HuH-7.5 (cell line): ENCODE data around the gene ACKR3.

ENCODE experiments used
- DNase-seq: peaks from one replicate; pipeline ENCODE4 v3.0.0; 2011; ENCODE audit warnings: low spot score

Gene ACKR3

DNA sequence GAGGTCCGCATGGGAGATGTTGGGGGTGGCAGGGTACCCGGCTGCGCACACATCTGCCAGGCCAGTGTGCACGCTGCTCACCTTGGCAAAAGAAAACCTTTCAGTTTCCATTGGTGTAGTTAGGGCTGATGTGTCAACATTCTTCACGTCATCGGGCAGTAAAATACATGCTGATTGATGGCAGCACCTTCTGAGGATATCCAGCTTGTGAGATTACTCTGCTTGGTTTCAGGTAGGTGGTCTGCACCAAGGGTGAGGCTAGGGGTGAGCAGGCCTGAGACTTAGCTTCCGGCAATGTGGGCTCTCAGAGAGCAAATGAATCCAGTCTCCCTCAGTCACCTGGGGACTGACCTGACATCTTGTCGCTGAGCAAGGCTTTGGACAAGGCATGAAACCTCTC lies 19.3 kb upstream of the ACKR3 start:
- DNase-seq, result no peak

DNA sequence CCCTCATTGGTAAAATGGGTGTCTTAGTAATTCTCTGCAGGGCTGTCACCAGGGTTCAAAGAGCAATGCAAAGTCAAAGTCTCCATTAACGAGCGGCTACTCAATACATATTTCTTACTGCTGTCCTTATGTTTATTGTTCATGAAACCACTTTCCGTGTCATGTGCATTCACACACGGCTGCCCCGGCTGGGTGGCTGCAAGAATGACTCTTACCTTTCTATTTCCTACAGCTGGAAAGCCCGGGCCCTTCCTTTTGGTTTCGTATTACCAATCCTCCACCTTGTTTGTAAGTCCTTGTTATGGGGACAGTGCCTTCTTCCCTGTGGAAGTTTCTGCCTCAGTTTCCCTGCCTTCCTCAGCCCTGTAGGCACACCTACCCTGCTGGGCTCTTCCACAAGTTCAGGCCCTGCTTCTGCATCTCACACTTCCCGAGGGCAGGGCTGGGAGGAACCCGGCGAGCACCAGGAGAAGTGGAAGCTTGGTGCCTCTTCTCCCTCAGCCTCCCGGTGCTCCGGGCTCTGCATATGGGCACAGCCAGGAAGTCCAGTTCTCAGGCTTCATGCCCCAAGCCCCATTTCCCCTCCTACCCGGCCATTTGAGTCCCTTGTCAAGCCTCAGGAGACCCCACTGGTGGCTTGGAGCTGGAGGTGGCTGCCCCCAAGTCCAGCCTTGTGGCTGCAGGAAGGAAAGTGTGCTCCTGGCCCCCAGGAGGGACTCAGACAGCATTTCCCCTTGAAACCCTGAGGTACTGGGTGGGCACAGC lies 18.7 kb upstream of the ACKR3 start:
- no peak for DNase-seq

DNA sequence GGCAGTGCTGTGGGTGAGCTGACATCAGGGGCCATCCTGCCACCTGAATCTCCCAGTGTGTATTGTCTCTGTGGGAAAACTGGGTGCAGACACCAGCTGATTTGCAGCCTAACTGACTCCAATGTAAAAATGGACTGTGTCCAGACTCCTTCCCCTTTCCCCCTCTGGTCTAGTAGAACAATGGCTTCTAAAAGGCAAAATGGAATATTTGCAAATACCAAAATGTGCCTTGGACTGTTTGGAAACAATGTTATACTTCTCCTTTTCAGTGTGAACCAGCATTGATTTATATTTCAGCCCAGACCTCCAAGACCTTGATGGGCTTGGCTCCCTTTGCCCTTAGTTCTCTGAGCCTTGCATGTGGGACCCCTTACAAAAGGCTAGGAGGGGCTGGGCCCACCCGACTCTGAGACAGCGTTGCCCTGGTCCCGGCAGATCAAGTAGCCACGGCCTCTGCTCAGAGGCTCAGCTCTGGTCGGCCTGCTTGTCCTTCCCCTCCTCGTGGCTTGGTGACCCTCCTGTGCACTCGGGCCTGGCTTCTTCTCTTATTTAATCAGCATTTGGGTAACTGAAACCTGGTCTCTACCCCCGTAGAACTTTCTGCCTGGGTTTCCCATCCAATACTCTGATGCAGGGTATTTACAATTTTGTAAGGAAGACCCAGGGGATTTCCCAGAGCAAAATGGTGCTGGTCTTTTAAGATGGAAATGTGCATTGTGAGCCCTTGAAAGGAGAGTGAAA lies 18.0 kb upstream of the ACKR3 start:
- DNase-seq, result no peak

DNA sequence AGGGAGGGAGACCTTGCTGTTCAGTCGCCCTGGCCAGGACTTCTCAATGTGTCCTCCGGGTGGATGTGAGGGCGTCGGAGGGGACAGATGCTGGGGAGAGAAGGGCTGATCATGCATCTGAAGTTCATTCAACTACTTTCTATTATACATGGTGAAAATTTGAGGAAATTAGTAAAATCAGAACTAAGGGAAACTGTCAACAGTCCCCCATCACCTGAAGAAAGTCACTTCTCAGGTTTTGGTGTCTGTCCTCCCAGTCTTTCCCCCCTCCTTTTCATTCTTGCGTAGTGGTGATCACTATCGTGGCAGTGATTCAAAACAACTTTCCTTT lies 17.4 kb upstream of the ACKR3 start:
- no peak for DNase-seq

DNA sequence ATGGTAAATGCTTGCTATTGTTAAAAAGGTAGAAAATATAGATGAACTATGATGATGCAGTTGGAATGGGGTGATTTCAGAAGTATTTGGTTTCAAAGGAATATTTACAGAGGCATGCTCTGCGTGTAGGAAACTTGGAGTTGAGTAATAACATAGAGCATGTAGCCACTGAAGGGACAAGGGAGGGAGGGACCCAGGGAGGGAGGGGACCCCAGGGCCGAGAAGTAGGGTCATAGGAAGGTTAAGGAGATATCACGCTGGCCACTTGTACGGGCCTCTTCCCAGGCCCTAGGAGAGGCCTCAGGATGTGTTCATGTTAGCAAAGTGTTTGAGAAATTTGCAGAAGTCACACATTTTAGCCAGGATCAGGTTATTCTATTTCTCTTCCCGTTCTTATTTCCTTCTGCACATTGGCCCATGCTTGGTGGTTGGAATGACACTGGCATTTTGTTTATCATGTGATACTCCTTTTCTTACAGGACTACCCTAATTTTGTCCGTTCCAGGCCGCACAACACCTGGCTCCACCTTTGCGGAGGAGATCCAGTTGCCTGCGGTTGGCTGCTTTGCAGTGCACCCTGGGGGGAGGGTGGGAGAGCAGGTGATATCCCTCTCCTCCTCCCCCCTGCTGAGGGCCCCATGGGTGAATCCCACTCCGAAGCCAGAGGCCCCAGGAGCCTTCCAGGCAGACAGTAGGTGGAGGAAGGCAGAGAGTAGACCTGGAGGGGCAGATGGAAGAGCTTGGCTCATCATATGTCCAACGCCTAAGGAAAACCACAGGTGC lies 16.9 kb upstream of the ACKR3 start:
- DNase-seq, result no peak

DNA sequence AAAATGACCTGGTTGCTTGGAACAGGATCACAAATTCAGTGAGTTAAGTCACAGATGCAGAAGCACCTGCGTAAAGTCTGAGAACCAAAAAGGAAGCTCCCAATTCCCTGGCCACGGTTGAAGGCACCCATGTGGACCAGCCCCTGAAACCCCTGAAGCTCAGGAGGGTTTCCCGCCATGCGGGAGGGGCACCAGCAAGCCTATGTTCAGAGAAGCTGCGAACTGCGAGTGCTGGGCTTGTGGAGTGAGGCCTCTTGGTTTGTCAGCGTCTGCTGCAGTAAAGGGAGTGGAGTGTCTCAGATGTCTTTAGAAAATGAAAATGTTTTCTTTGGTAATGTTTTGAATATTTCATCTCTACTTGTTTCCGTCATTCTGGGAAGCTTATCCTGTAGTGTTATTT lies 16.1 kb upstream of the ACKR3 start:
- no peak for DNase-seq

DNA sequence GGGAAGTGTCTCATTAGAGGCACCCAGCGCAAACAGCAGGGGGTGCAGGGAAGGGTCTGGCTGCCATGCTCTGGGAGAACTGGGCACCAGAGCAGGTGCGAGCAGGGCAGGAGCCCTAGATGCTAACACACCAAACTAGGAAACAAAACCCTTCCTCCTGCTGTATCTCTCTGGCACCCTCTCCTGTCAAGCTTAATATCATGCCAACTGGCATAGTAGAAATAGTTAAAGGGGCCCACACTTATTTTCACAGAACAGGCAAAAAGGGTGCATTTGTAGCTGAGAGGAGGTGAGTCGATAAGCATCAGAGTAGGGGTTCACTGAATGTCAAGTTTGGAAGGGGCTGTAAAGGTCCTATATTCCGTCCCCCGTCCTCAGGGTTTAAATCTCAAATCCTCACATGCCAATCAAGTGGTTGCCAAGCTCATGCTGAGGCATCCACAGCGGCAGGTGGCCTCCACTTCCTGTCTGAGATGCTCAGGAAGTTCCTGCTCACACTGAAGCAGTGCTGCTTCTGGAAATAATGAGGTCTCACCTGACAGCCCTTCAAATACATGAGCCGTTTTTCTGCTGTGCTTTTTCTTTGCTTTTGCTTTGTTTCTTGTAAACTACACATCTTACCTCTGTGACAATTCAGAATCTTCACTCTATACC lies 14.9 kb upstream of the ACKR3 start:
- no peak for DNase-seq

DNA sequence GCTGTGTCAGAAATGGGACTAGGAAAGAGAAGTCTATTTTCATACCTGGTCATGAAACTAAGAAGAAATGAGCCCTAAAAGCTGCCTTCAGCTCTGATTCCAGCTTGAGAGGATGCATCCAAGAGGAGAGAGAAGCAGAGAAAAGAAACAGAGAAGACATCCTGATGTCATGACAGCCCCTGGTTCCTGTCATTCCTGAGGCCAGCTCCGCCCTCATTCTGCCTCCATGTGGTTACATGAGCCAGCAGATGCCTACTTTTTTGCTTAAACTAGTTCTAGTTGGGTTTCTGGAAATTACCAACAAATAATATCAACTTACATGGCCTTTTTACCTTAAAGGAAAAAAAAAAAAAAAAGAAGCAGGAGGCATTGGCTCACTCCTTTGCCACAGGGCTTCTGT lies 14.1 kb upstream of the ACKR3 start:
- no peak for DNase-seq

DNA sequence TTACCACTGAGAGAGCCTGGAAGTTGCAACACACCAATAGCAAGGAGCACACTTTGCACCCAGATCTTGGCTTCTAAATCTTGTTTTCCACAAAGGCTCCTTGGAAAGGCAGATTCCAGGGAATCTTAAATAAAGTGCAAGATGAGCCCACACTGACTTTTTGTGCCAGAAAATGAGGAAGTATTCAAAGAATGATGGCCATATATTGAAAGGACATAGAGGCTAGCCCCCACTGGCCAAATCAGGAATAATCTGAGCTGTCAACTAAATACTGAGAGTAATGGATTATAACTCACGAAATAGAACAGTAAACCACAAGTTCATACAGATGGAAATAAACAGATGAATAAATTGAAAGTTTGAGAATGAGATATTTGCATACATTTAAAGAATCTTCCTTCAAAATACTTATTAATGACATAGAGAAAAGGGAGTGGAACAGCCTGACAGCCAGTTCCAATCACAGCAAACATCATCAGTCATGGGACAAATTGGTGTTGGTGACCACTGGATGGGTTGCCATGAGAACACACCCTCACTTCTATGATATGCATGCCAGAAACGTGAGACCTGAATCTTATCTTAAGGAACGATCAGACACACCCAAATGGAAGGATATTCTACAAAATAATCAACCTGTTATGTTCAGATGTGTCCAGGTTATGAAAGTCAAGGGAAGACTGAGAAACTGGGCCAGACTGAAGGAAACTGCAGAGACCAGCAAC lies 12.2 kb upstream of the ACKR3 start:
- DNase-seq, result no peak

DNA sequence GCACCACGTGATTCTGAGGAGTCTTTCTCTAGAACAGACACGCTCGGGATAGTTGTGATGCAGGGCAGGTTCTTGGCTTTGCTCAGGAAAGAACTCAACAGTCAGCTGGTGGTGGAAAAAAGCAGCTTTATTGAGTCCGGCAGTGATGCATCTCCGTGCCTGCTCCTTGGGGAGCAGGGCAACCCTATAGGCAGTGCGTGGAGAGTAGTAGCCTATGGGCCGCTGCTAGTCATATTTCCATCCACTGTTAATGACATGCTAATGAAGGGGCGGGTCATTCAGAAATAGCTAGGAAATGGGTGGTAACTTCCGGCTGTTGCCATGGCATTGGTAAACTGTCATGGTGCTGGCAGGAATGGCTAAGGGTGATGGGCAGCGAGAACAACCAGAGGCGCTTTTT lies 11.6 kb upstream of the ACKR3 start:
- no peak for DNase-seq

DNA sequence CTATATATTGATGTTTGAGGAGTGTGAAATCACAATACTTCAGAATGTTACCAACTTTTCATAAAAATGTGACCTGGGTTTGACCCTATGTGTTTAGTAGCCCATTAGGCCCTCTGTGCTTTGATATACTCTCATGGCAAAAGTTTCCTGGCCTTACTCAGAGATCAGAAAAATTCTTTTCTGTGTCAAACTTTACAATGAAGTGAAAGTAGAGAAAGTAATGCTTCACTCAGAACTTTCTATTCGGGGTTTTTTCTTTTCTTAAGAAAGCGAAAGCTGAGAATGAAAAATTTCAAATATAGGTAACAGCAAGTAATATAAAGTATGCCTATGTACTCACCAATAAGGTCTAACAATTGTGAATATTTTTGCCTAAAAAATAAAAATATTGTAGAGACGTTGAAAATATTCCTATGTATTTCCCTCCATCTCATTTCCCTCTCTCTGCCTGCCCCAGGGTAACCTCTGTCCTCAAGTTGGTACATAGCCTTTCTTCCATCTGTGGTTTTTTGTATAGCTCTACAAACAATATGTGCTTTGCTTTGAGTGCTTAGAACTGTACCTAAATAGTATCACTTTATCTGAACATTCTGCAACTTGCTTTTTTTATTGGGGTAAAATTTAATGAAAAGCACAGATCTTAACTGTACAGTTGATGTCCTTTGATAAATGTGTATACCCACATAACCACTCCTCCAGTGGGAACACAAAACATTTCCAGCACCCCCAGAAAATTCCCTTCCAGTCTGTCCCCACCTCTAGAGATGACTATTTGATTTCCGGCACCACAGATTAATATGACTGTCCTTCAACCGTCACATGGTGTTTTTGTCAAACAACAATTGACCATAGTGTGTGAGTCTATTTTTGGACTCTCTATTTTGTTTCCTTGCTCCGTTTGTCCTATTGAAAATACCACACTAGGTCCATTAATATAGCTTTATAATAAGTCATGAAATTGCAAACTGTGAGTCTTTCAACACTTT lies 10.3 kb upstream of the ACKR3 start:
- DNase-seq, result no peak

DNA sequence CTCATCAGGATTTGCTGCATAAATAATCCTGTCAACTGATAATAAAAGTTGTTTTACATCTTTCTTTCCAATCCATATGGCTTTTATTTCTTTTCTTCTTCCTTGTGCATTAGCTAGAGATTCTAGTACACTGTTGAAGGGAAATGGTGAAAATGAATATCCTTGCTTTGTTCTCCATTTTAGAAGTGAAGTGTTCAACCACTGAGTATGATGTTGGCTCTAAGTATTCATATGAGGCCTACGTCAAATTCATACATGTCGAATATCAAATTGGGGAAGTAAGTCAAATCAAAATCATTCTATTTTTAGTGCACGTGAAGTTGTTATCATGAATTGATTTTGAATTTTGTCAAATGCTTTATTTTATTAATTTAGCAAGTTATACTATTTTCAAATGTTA lies 7.8 kb upstream of the ACKR3 start:
- no peak for DNase-seq

DNA sequence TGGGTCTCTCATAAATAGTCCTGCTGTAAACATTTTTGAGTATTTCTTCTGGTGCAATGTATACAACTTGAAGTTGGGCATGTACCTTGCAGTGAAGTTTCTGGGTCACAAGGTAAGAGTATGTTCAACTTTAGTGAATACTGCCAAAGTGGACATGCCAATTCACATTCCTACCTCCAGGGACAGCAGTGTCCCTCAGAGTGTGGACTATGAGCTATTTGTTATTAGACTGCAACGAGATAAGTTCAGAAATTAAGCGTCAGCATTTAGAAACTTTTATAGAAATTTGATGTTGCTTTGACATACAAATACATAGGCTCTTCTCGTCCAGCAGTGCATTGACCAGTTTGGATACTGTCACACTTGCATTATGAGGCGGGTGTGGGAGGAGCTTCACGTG lies 7.2 kb upstream of the ACKR3 start:
- peak; percentile 36 for DNase-seq

DNA sequence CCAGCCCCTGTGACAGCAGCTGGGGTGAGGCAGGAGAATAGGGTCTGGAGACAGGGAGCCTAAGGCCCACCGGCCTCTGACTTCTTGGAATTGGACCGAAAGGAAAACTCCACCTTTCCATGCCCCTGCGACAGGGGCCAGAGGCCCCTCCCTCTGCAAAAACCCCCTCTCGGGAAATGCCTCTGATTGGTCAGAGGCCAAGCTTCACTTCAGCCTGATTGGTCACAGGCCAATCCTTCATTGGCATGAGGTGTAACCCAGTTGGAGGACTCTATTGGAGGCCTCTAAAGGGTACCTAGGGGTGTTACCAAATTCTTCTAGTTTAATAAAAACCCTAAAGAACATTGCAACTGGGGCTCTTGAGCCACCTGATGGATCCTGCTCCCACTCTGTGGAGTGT lies 5.7 kb upstream of the ACKR3 start:
- no peak for DNase-seq

DNA sequence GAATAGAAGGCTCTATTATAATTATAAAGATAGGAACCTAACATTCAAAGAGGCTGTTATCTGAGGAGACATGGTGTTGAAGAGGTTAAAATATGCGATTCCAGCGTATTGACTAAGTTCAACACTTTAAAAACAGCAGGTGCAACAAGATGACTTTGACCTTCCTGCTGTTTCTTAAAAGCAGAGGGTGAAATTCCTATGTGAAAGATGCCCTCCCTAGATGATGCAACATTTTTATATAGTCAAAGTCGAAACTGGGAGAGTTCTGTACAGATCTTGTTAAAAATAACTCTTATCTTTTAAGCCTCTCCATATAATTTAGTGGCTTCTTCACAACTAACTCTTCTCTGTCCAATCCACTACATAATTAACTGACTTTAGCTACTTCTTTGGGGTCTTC lies 4.4 kb upstream of the ACKR3 start:
- DNase-seq, result no peak

DNA sequence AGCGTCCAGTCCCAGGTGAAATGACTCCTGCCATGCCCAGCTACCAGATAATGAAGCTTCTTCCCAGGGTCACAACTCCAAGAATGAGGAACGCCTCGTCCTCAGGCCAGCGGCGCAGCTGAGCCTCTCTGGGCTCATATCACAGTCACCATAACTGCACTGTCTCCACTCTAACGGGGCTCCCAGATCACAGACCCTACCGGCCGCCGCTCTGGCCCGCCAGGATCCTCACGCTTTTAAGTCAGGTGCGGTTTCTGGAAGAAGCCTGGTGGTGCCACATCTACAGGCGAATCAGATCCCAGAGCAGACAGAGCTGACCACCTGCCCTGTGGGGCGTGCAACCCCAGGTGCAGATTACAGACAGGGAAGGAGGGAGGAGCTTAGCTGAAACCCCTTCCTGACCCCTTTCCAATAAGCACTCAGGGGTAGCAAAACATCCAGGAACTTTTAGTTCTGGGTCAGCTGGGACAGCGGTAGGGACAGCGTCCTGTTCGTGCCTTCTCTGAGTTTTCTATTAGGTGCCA lies 3.7 kb upstream of the ACKR3 start:
- no peak for DNase-seq

DNA sequence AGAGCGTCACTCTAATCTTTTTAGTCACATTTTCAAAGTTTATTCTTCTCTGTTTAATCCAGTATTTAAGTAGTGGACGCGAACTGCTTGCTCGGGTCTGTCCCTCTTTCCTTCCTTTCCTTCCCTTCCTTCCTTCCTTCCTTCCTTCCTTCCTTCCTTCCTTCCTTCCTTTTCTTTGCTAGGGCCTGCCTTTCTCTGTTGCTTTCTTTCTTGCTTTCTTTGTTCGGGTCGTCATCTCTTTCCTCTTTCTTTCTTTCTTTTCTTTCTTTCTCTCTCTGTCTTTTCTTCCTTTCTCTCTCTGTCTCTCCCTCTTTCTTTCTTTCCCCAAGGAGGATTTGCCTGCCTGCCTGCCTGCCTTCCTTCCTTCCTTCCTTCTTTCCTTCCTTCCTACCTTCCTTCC lies 3.0 kb upstream of the ACKR3 start:
- DNase-seq, result no peak

DNA sequence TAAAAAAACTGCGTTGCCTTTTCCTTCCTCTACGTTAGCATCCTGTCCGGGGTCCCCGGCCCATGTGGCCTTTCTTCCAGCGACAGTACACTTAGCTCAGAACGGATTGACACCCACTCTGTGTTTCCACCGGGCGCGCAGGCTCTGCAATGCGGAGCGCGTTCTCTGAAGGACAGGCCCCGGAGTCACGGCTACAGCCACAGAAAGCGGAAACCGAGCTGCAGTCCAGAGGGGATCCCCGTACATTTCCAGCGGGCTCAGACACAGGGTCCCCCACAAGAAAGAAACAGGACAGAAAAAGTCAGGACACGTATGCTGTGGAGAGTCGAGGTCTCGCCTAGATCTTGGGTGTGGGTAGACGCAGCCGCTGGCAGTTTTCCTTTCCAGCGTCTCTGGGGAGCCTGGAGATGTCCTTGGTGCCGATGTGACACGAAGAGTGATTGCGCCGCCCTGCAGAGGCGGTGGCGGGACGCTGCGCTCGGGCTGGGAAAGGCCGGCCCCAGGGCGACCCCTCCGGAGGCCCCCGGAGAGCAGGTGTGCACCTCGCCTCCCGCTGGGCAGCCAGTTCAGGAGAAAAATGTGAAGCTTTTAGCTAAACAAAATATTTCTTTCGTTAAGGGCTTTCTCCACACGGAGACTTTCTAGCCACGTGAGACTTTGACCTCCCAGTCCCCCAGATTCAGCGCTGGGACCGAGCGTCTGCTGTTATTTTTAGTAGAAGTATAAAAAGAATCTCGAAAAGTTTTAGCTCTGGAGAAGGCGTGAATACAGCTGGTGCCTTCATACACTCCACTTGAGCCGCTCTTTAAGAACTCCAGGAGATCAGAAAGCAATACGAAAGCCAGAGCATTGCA lies 1.3 kb upstream of the ACKR3 start:
- peak; percentile 25 for DNase-seq

DNA sequence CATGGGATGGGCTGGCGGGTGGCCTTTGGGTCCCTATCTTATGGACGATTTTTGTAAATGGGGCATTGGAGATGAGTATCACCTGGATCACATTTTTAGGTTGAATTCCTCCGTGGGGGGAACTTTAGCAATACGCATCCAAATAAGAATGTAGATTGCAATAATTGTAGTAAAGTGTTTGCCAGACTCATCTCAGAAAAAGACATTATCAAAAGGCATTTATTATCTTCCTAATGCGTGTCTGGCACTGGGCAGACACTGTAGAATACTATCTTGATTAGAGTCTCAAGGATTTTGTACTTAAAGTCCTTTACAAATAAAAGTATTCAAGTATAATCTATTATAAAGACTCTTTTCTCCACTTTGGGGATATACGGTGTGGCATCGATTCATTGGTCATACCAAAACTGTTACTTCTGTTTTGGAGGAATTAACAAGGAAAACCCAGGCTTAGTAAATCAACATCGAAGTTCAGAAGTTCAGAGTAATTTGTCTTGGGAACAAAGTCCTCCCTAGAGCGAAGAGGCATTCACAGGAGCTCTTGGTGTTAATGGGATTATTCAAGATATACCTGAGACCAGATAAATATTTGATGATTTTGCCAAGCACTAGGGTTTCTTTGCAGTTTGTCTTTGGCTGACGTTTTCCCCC lies 578 bp upstream of the ACKR3 start:
- no peak for DNase-seq
